Uterus (tissue), 2 donors: Measurements from ENCODE around the gene CDC42BPA.

Experiments
- CTCF ChIP-seq, 4 experiments: fragments of 200-600 bp in 2 of 4; fragments of 450-650 bp in 2 of 4; sonication (generic) in 2 of 4; IDR thresholded peaks; one replicate each; pipeline ENCODE4 v1.5.1; 2016 to 2019; ENCODE audit warnings: antibody characterized with exemption in 4 of 4, mild to moderate bottlenecking in 2 of 4, moderate library complexity in 1 of 4
- POLR2A ChIP-seq, 2 donors: fragments of 450-650 bp; IDR thresholded peaks; one replicate each; pipeline ENCODE4 v1.6.1; 2016; ENCODE audit warnings: antibody characterized with exemption in 2 of 2, mild to moderate bottlenecking in 1 of 2, moderate library complexity in 1 of 2

- TF ChIP-seq CTCF (IDR thresholded peaks at IDR 0.05) = no peak
- no peak for TF ChIP-seq POLR2A (IDR thresholded peaks at IDR 0.05)
Observed at GRCh38 chr1:227306689-227307088, 11.6 kb downstream of the CDC42BPA start.
